ENCODE data around the gene CRY2. TPM values are rescaled to one million over a fixed set of nuclear protein-coding genes. Genes with fewer than 3 reads are reported as not detected.

CRY2 gene
- total RNA-seq (100 to 1,000 TPM in 2 of 5 experiments, 10 to 100 TPM in 3; 31.1 to 202 (median 66.9) TPM), polyA plus RNA-seq (10 to 100 TPM; 26.9 to 36.0 TPM), total RNA-seq (210 reads per million, percentile 93 among the genes with 10 or more reads in this experiment)

DNA sequence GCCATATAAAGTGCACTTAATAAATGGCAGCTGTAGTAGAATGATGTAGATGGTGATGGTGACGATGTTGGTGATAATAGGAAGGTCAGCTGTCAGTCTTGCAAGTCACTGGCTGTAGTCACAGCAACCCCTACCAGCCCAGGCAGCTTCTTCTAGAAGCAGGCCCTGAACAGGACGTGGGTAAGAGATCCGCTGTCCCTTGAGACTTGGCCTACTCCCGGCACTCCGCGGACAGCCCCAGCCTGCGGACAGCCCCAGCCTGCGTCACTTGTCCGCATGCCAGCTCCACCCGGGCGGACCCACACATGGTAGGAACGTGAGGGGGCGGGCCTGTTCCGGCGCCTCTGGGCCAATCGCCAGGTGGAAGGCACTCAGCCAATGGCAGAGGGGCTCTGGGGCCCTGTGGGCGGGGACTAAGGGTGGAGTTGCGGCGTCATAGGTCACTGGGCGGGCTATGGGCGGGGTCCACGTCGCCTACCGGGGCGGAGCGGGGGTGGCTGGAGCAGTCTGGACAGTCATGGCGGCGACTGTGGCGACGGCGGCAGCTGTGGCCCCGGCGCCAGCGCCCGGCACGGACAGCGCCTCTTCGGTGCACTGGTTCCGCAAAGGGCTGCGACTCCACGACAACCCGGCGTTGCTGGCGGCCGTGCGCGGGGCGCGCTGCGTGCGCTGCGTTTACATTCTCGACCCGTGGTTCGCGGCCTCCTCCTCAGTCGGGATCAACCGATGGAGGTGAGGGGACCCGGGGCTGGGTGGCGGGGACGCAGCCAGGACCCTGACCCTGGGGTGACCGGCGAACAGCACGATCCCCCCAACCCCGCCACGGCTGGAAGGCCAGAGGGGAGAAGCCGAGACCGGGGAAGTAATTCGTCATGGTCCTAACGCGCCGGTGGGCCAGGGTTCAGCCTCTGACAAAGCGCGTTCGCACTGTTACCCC lies at the start of gene CRY2:
Gene CRY2 (plus strand): TSS at position 502 of the 937 bp plus-strand sequence. CDS start 16 bp downstream, at position 518.
- ATAC-seq (peak; percentile 90), DNase-seq (peak; percentile 94 to 98 (median 97))
- CTCF ChIA-PET, result interaction anchor here (0.9 to 1.2 kb wide), 4 partner anchors 44 to 159 kb away, joined by 3 to 8 read pairs (median 3); no protein-coding TSS in a partner anchor
- POLR2A ChIA-PET, result interaction anchor here (0.6 to 2.5 kb wide), 12 partner anchors 9 to 1868 kb away, joined by 3 to 17 read pairs (median 4); partner anchors contain the start of genes AGBL2, ARHGAP1, ATG13 and PEX16
- H3K27ac Mint-ChIP-seq, result peak within 1 kb of the TSS; percentile 89 to 99 (median 96)
- intact Hi-C loops (cut with micrococcal nuclease), result loop anchor here (1.0 to 10.0 kb wide), 14 partner anchors 13 to 1795 kb away; partner anchors contain the start of genes SLC35C1 (in 2 of the 2), ARHGAP1 (in 1 of the 2), ATG13 (in 1 of the 2) and DGKZ (in 1 of the 2)
- Histone ChIP-seq H3K27ac (ENCODE audit: low read depth, low read length) (peak within 1 kb of the TSS; percentile 91), H3K4me3 (ENCODE audit: low read length) (peak within 1 kb of the TSS; percentile 85), H3K9me3 (ENCODE audit: control insufficient read depth in 2 of 3, low read length in 3 of 3) (no peaks in the 10 kb centered on the region), H3K36me3 (ENCODE audit: control insufficient read depth in 2 of 3, insufficient read depth in 3 of 3, low read length in 3 of 3) (peaks cover 0 to 6% (median 0%) of the 10 kb centered on the region in 3 experiments), H3K27me3 (ENCODE audit: control insufficient read depth in 2 of 2, insufficient read depth in 2 of 2, low read length in 2 of 2) (no peaks in the 10 kb centered on the region), H3K4me1 (ENCODE audit: control insufficient read depth in 2 of 2, insufficient read depth in 2 of 2, low read length in 2 of 2) (peaks cover 21 to 34% of the 10 kb centered on the region in 2 donors)
- peaks cover 40 to 68% (median 54%) of the 10 kb centered on the region in 7 donors for H3K4me1 Mint-ChIP-seq
- peak within 1 kb of the TSS; percentile 78 to 96 (median 90) for H3K4me3 Mint-ChIP-seq
- peaks cover 0 to 8% (median 5%) of the 10 kb centered on the region in 5 donors for H3K36me3 Mint-ChIP-seq
- H3K27me3 Mint-ChIP-seq, result peaks cover 0 to 20% (median 0%) of the 10 kb centered on the region in 5 donors
- H3K9me3 Mint-ChIP-seq, result peaks cover 0 to 2% (median 0%) of the 10 kb centered on the region in 11 donors

DNA sequence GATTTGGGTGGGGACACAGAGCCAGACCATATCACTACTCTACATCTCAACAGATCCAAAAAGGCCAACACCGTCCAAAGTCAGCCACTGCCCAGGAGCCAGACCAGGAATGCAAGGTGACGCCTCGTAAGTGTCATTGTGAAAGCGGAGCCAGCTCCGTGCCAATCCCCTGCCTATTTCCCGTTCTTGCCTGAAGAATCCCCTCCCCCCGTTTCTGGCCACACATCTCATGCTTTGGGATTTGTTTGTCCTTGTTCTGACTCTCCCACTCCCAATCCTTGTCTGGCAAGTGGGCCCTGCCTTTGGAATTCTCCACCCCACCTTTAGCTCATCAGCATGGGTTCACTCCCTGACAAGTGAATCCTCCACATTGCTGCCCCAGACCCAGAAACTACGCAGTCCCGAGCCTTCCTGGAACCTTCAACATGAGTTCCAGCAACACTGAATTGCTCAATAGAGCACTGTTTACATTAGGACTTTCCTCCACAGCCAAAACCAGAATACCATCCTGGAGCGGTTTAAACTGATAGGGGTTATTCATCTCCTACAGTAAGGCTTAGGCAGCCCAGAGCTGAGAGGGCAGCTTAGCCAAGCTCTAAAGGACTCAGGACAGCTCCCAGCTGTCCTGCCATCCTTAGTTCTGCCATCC lies 48.4 kb upstream of the CRY2 start:
- POLR2A ChIA-PET, result interaction anchor here (0.7 to 1.6 kb wide), 2 partner anchors 18 to 48 kb away, joined by 3 to 4 read pairs; partner anchors contain the start of gene CRY2
- no peaks in the 10 kb centered on the region for H3K36me3 Mint-ChIP-seq
- H3K4me3 ChIP-seq (ENCODE audit: low read length), result no peak overlapping the region
- CTCF ChIA-PET, result no interaction called here
- peaks cover 0 to 5% (median 0%) of the 10 kb centered on the region in 11 donors for H3K9me3 Mint-ChIP-seq
- no peaks in the 10 kb centered on the region for H3K36me3 ChIP-seq (ENCODE audit: control insufficient read depth in 2 of 3, insufficient read depth in 3 of 3, low read length in 3 of 3)
- H3K27ac ChIP-seq (ENCODE audit: low read depth, low read length), result no peak overlapping the region
- H3K4me1 ChIP-seq (ENCODE audit: control insufficient read depth in 2 of 2, insufficient read depth in 2 of 2, low read length in 2 of 2), result no peaks in the 10 kb centered on the region
- ATAC-seq (no peak), DNase-seq (no peak)
- no peaks in the 10 kb centered on the region for H3K9me3 ChIP-seq (ENCODE audit: control insufficient read depth in 2 of 3, low read length in 3 of 3)
- peak overlapping the region in 1 of 9 donors; percentile 42 for H3K27ac Mint-ChIP-seq
- H3K4me1 Mint-ChIP-seq, result peaks cover 0 to 5% (median 0%) of the 10 kb centered on the region in 7 donors
- no peak overlapping the region for H3K4me3 Mint-ChIP-seq
- peaks cover 0 to 7% (median 0%) of the 10 kb centered on the region in 5 donors for H3K27me3 Mint-ChIP-seq
- intact Hi-C loops (cut with micrococcal nuclease), result no loop called here
- no peaks in the 10 kb centered on the region for H3K27me3 ChIP-seq (ENCODE audit: control insufficient read depth in 2 of 2, insufficient read depth in 2 of 2, low read length in 2 of 2)

DNA sequence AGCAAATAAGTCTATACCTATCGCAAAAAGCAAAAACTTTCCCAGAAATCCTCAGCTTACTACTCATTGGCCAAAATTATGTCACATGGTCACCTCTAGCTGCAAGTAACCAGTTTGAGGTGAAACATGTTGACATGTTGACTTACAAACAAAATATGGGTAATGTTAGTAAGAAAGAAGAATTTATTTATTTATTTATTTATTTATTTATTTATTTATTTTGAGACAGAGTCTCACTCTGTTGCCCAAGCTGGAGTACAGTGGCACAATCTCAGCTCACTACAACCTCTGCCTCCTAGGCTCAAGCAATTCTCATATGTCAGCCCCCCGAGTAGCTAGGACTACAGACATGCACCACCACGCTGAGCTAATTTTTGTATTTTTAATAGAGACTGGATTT lies 47.7 kb upstream of the CRY2 start:
- Mint-ChIP-seq H3K4me1 (peaks cover 0 to 4% (median 0%) of the 10 kb centered on the region in 7 donors), H3K4me3 (no peak overlapping the region), H3K9me3 (peaks cover 0 to 5% (median 0%) of the 10 kb centered on the region in 11 donors), H3K27me3 (peaks cover 0 to under 1% (median 0%) of the 10 kb centered on the region in 5 donors), H3K36me3 (no peaks in the 10 kb centered on the region), H3K27ac (no peak overlapping the region)
- no peak for DNase-seq
- ATAC-seq, result no peak
- Histone ChIP-seq H3K27ac (ENCODE audit: low read depth, low read length) (no peak overlapping the region), H3K27me3 (ENCODE audit: control insufficient read depth in 2 of 2, insufficient read depth in 2 of 2, low read length in 2 of 2) (no peaks in the 10 kb centered on the region), H3K36me3 (ENCODE audit: control insufficient read depth in 2 of 3, insufficient read depth in 3 of 3, low read length in 3 of 3) (peaks cover 0 to 4% (median 0%) of the 10 kb centered on the region in 3 experiments), H3K4me3 (ENCODE audit: low read length) (no peak overlapping the region), H3K4me1 (ENCODE audit: control insufficient read depth in 2 of 2, insufficient read depth in 2 of 2, low read length in 2 of 2) (no peaks in the 10 kb centered on the region), H3K9me3 (ENCODE audit: control insufficient read depth in 2 of 3, low read length in 3 of 3) (no peaks in the 10 kb centered on the region)
- CTCF ChIA-PET, result no interaction called here
- intact Hi-C loops (cut with micrococcal nuclease), result no loop called here
- POLR2A ChIA-PET, result interaction anchor here (1.6 kb wide), 1 partner anchor 48 kb away, joined by 4 read pairs; the partner anchor contains the start of gene CRY2

DNA sequence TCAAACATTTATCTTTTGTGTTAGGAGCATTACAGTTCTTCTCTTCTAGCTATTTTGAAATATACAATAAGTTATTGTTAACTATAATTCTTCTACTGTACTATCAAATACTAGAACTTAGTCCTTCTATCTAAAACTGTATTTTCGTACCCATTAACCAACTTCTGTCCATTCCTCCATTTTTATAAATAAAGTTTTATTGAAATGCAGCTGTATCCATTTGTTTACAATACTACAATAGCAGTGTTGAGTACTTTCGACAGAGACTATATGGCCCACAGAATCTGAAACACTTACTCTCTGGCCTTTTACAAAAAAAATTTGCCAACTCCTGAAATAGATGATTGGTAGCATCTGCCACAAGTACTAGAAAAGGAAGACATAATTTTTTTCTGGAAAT lies 47.0 kb upstream of the CRY2 start:
- POLR2A ChIA-PET, result interaction anchor here (1.6 kb wide), 1 partner anchor 47 kb away, joined by 4 read pairs; the partner anchor contains the start of gene CRY2
- peaks cover 0 to 5% (median 0%) of the 10 kb centered on the region in 11 donors for H3K9me3 Mint-ChIP-seq
- Histone ChIP-seq H3K4me1 (ENCODE audit: control insufficient read depth in 2 of 2, insufficient read depth in 2 of 2, low read length in 2 of 2) (peaks cover 0 to under 1% of the 10 kb centered on the region in 2 donors), H3K4me3 (ENCODE audit: low read length) (no peak overlapping the region), H3K9me3 (ENCODE audit: control insufficient read depth in 2 of 3, low read length in 3 of 3) (no peaks in the 10 kb centered on the region), H3K27me3 (ENCODE audit: control insufficient read depth in 2 of 2, insufficient read depth in 2 of 2, low read length in 2 of 2) (no peaks in the 10 kb centered on the region), H3K27ac (ENCODE audit: low read depth, low read length) (no peak overlapping the region), H3K36me3 (ENCODE audit: control insufficient read depth in 2 of 3, insufficient read depth in 3 of 3, low read length in 3 of 3) (peaks cover 0 to 6% (median 0%) of the 10 kb centered on the region in 3 experiments)
- ATAC-seq (no peak), DNase-seq (no peak)
- H3K27me3 Mint-ChIP-seq, result no peaks in the 10 kb centered on the region
- CTCF ChIA-PET, result interaction anchor here (0.6 kb wide), 1 partner anchor 16 kb away, joined by 6 read pairs; no protein-coding TSS in a partner anchor
- intact Hi-C loops (cut with micrococcal nuclease), result loop anchor here in 1 of 2 donors (10.0 kb wide), 1 partner anchor 325 kb away; the partner anchor contains the start of gene PHF21A
- H3K4me1 Mint-ChIP-seq, result peaks cover 0 to 5% (median 0%) of the 10 kb centered on the region in 7 donors
- no peak overlapping the region for H3K4me3 Mint-ChIP-seq
- peak overlapping the region in 2 of 9 donors; percentile 31 to 32 for H3K27ac Mint-ChIP-seq
- H3K36me3 Mint-ChIP-seq, result no peaks in the 10 kb centered on the region

DNA sequence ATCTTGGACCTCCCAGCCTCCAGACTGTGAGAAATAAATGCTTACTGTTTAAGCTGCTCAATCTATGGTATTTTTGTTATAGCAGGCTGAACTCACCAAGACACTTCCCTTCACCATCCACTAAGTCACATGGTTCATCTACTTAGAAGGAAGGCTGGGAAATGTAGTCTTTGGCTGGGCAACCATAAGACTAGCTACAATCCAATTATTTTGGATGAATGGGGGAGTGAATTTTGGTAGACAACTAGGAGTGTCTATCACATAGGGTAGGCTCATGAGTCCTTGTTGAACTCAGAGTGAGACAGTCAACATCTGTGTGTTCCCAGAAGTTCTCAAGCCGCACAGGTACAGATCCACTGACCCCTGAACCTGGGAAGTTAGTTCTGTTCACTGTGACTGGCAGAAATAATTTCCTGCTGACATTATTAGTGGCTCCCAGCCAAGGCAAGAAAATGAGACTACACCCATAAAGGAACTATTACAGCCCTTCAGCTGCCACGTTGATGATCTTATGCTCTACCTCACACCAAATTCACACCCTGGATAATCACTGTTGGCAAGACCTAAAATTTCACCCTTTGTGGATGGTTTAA lies 45.5 kb upstream of the CRY2 start:
- Mint-ChIP-seq H3K4me3 (peak overlapping the region in 1 of 10 donors; percentile 56), H3K27ac (peak overlapping the region in 6 of 9 donors; percentile 16 to 85 (median 50)), H3K9me3 (peaks cover 0 to 5% (median 0%) of the 10 kb centered on the region in 11 donors), H3K27me3 (no peaks in the 10 kb centered on the region), H3K36me3 (peaks cover 0 to 3% (median 0%) of the 10 kb centered on the region in 5 donors), H3K4me1 (peaks cover 11 to 17% (median 13%) of the 10 kb centered on the region in 7 donors)
- peak in 1 of 9 donors; percentile 18 for DNase-seq
- Histone ChIP-seq H3K27ac (ENCODE audit: low read depth, low read length) (no peak overlapping the region), H3K27me3 (ENCODE audit: control insufficient read depth in 2 of 2, insufficient read depth in 2 of 2, low read length in 2 of 2) (no peaks in the 10 kb centered on the region), H3K4me1 (ENCODE audit: control insufficient read depth in 2 of 2, insufficient read depth in 2 of 2, low read length in 2 of 2) (peaks cover 15% of the 10 kb centered on the region in 2 donors), H3K4me3 (ENCODE audit: low read length) (no peak overlapping the region), H3K36me3 (ENCODE audit: control insufficient read depth in 2 of 3, insufficient read depth in 3 of 3, low read length in 3 of 3) (peaks cover 0 to 6% (median 0%) of the 10 kb centered on the region in 3 experiments), H3K9me3 (ENCODE audit: control insufficient read depth in 2 of 3, low read length in 3 of 3) (no peaks in the 10 kb centered on the region)
- intact Hi-C loops (cut with micrococcal nuclease), result loop anchor here in 1 of 2 donors (10.0 kb wide), 1 partner anchor 323 kb away; the partner anchor contains the start of gene PHF21A
- ChIA-PET CTCF (no interaction called here), POLR2A (interaction anchor here (1.1 kb wide), 1 partner anchor 30 kb away, joined by 3 read pairs; no protein-coding TSS in a partner anchor)
- no peak for ATAC-seq

All from naive thymus-derived CD4-positive, alpha-beta T cell (primary cell).